ENCODE results near the gene FGF22.

Gene FGF22

DNA sequence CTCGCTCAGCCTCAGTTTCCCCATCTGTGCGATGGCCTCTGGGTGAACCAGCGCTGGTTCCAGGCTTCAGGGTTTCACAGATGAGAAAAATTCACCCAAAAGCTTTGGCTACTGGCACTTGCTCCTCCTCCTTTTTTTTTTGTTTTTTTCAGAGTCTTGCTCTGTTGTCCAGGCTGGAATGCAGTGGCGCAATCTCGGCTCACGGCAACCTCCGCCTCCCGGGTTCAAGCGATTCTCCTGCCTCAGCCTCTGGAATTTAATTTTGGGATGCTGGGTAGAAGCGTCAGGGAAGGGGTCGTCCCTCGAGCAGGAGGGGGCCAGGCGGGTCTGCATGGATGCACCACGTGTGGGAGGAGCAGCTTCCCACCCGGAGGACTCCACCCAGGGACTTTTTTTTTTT lies 48.5 kb downstream of the FGF22 start:
- no peak overlapping the region for H3K4me3 Mint-ChIP-seq

DNA sequence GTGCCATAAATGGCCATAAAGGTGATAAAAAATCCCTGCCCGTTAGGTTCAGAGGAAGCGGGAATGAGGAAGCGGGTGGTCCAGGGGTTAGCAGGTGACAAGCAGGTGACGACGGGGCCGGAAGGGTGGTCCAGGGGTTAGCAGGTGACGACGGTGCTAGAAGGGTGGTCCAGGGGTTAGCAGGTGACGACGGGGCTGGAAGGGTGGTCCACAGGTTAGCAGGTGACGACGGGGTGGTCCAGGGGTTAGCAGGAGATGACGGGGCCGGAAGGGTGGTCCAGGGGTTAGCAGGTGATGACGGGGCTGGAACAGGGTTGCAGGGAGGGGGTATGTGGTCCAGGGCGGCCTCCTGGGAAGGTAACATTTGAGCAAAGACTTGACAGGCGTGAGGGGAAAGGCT lies 49.3 kb downstream of the FGF22 start:
- H3K9me3 Mint-ChIP-seq, result no peaks in the 10 kb centered on the region
- H3K4me1 Mint-ChIP-seq, result peaks cover 14% of the 10 kb centered on the region
- no peak overlapping the region for H3K4me3 Mint-ChIP-seq
- no peaks in the 10 kb centered on the region for H3K36me3 Mint-ChIP-seq (ENCODE audit: low read depth)
- peaks cover 4% of the 10 kb centered on the region for H3K27me3 Mint-ChIP-seq (ENCODE audit: low read depth, poor library complexity)
- TF ChIP-seq, protein P1, sequence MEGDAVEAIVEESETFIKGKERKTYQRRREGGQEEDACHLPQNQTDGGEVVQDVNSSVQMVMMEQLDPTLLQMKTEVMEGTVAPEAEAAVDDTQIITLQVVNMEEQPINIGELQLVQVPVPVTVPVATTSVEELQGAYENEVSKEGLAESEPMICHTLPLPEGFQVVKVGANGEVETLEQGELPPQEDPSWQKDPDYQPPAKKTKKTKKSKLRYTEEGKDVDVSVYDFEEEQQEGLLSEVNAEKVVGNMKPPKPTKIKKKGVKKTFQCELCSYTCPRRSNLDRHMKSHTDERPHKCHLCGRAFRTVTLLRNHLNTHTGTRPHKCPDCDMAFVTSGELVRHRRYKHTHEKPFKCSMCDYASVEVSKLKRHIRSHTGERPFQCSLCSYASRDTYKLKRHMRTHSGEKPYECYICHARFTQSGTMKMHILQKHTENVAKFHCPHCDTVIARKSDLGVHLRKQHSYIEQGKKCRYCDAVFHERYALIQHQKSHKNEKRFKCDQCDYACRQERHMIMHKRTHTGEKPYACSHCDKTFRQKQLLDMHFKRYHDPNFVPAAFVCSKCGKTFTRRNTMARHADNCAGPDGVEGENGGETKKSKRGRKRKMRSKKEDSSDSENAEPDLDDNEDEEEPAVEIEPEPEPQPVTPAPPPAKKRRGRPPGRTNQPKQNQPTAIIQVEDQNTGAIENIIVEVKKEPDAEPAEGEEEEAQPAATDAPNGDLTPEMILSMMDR (IDR thresholded peaks at IDR 0.05), result no peak
- no peak for DNase-seq
- H3K27ac Mint-ChIP-seq, result no peak overlapping the region

More for the DNA sequence above, 48.5 kb downstream of the FGF22 start:
- Mint-ChIP-seq H3K36me3 (ENCODE audit: low read depth) (no peaks in the 10 kb centered on the region), H3K27me3 (ENCODE audit: low read depth, poor library complexity) (peaks cover 8% of the 10 kb centered on the region), H3K4me1 (peaks cover 14% of the 10 kb centered on the region), H3K9me3 (no peaks in the 10 kb centered on the region), H3K27ac (no peak overlapping the region)
- DNase-seq, result no peak
- TF ChIP-seq, protein P1 (IDR thresholded peaks at IDR 0.05), result no peak

DNA sequence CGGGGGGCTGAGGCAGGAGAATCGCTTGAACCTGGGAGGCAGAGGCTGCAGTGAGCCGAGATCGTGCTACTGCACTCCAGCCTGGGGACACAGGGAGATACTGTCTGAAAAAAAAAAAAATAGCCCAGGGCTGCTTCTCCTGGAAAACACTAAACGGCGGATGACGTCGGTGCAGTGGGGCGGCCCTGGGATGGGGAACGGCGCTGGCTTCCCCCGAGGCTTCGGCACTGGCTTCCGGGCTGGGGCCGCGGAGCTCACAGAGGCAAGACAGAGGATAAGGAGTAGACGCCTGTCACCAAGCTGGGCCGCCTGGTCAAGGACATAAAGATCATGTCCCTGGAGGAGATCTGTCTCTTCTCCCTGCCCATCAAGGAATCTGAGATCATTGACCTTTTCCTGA lies 50.5 kb downstream of the FGF22 start:
- Mint-ChIP-seq H3K36me3 (ENCODE audit: low read depth) (no peaks in the 10 kb centered on the region), H3K27me3 (ENCODE audit: low read depth, poor library complexity) (peaks cover 4% of the 10 kb centered on the region), H3K4me1 (peaks cover 14% of the 10 kb centered on the region), H3K9me3 (no peaks in the 10 kb centered on the region), H3K4me3 (no peak overlapping the region), H3K27ac (no peak overlapping the region)
- TF ChIP-seq, protein P1 (IDR thresholded peaks at IDR 0.05), result no peak
- DNase-seq, result no peak

Measured in nephron progenitor cell (in vitro differentiated cells).